Vagina (tissue), 2 donors: ENCODE data around the gene SLC39A11. TPM values are rescaled to one million over a fixed set of nuclear protein-coding genes. Genes with fewer than 3 reads are reported as not detected.
"Not testable (repeated sequence)": the region's sequence is repeated elsewhere in the genome, so short reads cannot be mapped to it uniquely, and the experiment has no call there.

Source experiments
- DNase-seq, 2 donors: peaks; one replicate each; pipeline ENCODE4 v3.0.0-alpha.2; 2017; ENCODE audit errors: extremely low spot score in 2 of 2
- H3K27ac ChIP-seq: fragments of 200-600 bp; sonication (generic); one replicate; pipeline ENCODE4 v1.5.1; 2019
- H3K27me3 ChIP-seq: fragments of 200-600 bp; sonication (generic); one replicate; pipeline ENCODE4 v1.5.1; 2019
- H3K36me3 ChIP-seq, 2 donors: fragments of 200-600 bp; sonication (generic); one replicate each; pipeline ENCODE4 v1.5.1; 2017 to 2019
- H3K4me1 ChIP-seq: fragments of 200-600 bp; sonication (generic); one replicate; pipeline ENCODE4 v1.5.1; 2019
- H3K4me3 ChIP-seq, 2 donors: fragments of 200-600 bp; sonication (generic); 1 replicate in 1 of 2; 2 replicates in 1 of 2; pipeline ENCODE4 v1.5.1; 2016 to 2019
- H3K9me3 ChIP-seq: fragments of 200-600 bp; sonication (generic); one replicate; pipeline ENCODE4 v1.5.1; 2019
- POLR2A ChIP-seq, 2 donors: fragments of 450-650 bp; IDR thresholded peaks; one replicate each; pipeline ENCODE4 v1.6.1; 2017; ENCODE audit warnings: antibody characterized with exemption in 2 of 2, mild to moderate bottlenecking in 2 of 2, moderate library complexity in 2 of 2
- POLR2AphosphoS5 ChIP-seq, 2 donors: sonication (generic); formaldehyde crosslinking; IDR thresholded peaks; one replicate each; pipeline ENCODE4 v1.9.0; 2017; ENCODE audit warnings: antibody characterized with exemption in 2 of 2, mild to moderate bottlenecking in 2 of 2, low read depth in 1 of 2; ENCODE audit not compliant: insufficient read depth in 1 of 2
- intact Hi-C: fragments of 100-400 bp; cut with DNase I; formaldehyde crosslinking; loops from one replicate; pipeline ENCODE4 v1.15.1; 2023
- total RNA-seq: library from RNA; depleted of rRNA; stranded (reverse); fragments of >200 nt; gene quantifications from one replicate; pipeline ENCODE4 v1.2.3, GENCODE V29; 2016
- TF ChIP-seq, protein P1 (sequence below), 3 experiments: fragments of 450-650 bp in 2 of 3; fragments of 200-600 bp in 1 of 3; sonication (generic) in 1 of 3; IDR thresholded peaks; one replicate each; pipeline ENCODE4 v1.5.1; 2017 to 2019; ENCODE audit warnings: antibody characterized with exemption in 3 of 3, mild to moderate bottlenecking in 2 of 3, moderate library complexity in 2 of 3

The SLC39A11 gene
- total RNA-seq, 1 donor from 2014 or later = 22.6 TPM

DNA sequence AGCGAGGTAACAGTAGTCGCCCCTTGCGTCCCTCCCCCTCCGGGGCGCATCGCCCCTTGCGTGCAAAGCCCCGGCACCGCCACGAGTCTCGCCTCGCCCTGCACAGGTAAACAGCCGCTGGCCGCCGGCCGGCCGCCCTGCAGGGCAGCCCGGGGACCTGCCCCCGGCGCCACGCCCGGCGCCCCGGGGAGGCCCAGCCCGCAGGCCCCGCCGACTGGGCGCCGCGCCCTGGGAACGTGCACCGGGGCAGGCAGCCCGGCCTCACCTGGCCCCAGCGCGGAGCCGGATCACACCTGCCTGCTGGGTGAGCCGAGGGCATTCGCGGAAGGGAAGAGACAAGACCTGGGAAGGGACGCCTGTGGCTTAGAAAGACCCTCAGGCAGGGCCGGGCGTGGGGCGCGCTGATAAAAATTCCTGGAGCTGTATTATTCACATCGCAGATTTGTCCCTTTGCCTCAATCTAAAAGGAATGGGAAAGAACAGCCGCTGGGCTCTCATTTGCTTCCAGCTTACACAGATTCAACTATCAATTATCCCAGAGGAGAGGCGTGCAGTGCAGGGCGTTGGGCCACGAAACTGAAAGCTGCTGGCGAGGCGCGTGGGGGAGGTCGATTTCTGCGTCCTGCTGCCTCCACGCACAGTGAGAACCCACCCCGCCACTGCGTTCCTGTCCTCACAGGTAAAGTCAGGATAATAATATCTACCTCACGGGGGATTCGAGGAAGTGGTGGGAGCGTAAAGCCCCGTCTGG, 451.9 kb downstream of the SLC39A11 start:
- Histone ChIP-seq H3K4me1 (no peaks in the 10 kb centered on the region), H3K27ac (no peak overlapping the region), H3K9me3 (no peaks in the 10 kb centered on the region), H3K36me3 (no peaks in the 10 kb centered on the region), H3K4me3 (no peak overlapping the region), H3K27me3 (no peaks in the 10 kb centered on the region)
- no peak for DNase-seq
- intact Hi-C loops = no loop called here
- TF ChIP-seq, protein P1, sequence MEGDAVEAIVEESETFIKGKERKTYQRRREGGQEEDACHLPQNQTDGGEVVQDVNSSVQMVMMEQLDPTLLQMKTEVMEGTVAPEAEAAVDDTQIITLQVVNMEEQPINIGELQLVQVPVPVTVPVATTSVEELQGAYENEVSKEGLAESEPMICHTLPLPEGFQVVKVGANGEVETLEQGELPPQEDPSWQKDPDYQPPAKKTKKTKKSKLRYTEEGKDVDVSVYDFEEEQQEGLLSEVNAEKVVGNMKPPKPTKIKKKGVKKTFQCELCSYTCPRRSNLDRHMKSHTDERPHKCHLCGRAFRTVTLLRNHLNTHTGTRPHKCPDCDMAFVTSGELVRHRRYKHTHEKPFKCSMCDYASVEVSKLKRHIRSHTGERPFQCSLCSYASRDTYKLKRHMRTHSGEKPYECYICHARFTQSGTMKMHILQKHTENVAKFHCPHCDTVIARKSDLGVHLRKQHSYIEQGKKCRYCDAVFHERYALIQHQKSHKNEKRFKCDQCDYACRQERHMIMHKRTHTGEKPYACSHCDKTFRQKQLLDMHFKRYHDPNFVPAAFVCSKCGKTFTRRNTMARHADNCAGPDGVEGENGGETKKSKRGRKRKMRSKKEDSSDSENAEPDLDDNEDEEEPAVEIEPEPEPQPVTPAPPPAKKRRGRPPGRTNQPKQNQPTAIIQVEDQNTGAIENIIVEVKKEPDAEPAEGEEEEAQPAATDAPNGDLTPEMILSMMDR (IDR thresholded peaks at IDR 0.05) = no peak
- TF ChIP-seq POLR2A (IDR thresholded peaks at IDR 0.05) (no peak), POLR2AphosphoS5 (IDR thresholded peaks at IDR 0.05; ENCODE audit: insufficient read depth in 1 of 2, low read depth in 1 of 2) (no peak)

DNA sequence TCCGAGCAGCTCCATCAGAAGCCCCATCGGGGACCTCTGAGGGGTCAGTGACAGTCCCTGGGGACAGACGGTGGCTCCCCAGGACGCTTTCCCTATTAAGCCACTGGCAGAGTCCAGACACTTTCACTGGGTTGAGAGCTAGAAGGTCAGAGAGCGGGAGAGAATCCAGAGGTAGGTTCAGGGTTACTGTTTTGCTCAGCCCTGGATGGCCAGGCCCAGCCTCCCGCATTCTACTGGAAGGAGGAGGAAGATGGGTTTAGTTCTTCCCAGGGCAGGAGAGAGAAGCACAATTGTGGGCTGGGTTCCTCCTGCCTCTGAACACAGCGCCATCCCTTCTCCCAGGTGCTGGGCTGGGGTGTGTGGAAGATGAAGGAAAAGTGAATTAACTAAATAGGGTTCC, 452.8 kb downstream of the SLC39A11 start:
- H3K9me3 ChIP-seq = no peaks in the 10 kb centered on the region
- H3K4me3 ChIP-seq = no peak overlapping the region
- no peak for TF ChIP-seq POLR2A (IDR thresholded peaks at IDR 0.05)
- TF ChIP-seq POLR2AphosphoS5 (IDR thresholded peaks at IDR 0.05; ENCODE audit: insufficient read depth in 1 of 2, low read depth in 1 of 2) = no peak
- TF ChIP-seq, protein P1 (IDR thresholded peaks at IDR 0.05) = no peak
- no peaks in the 10 kb centered on the region for H3K27me3 ChIP-seq
- intact Hi-C loops = no loop called here
- no peaks in the 10 kb centered on the region for H3K4me1 ChIP-seq
- DNase-seq = no peak
- no peaks in the 10 kb centered on the region for H3K36me3 ChIP-seq
- no peak overlapping the region for H3K27ac ChIP-seq

DNA sequence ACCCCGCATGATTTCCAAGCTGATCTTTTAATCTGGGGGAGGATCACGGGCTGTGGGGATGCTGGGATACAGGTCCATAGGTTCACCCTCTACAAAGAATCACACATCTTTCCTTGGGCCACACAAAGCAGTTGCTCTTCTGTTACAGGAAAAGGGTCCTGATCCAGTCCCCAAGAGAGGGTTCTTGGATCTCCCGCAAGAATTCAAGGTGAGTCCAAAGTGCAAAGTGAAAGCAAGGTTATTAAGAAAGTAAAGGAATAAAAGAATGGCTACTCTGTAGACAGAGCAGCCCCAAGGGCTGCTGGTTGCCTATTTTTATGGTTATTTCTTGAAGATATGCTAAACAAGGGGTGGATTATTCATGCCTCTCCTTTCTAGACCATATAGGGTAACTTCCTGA, 453.6 kb downstream of the SLC39A11 start:
- H3K4me3 ChIP-seq, H3K9me3 ChIP-seq: not testable (repeated sequence)

DNA sequence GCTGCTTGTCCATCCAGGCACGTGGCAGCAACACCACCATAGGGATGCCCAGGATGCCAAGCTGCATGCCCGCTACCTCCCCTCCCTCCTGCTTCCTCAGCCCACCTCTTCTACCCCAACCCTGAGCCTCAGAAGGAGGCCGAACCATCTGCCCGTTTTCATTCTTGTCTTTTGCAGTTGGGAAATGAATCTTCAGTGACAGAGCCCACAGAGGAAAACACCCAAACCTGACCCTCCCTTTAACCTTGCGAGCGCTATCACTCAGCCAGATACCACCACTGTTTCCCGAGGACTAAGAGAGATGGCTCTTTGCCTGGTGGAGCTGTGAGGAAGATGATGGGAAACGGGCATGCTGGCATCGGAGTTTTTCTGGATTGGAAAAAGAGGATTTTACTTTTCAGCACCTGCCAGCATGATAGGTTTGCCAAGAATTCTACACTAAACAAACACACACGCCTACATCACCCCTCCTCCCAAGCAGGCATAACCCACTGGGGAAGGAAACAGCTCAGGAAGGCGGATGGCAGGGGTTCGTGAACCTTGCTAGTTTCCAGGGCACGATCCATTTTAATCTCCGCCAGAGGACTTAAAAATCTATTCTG, 457.4 kb downstream of the SLC39A11 start:
- no peaks in the 10 kb centered on the region for H3K9me3 ChIP-seq
- no peak overlapping the region for H3K27ac ChIP-seq
- DNase-seq = no peak
- no peaks in the 10 kb centered on the region for H3K36me3 ChIP-seq
- no peaks in the 10 kb centered on the region for H3K27me3 ChIP-seq
- no peaks in the 10 kb centered on the region for H3K4me1 ChIP-seq
- intact Hi-C loops = no loop called here
- TF ChIP-seq POLR2A (IDR thresholded peaks at IDR 0.05) (no peak), POLR2AphosphoS5 (IDR thresholded peaks at IDR 0.05; ENCODE audit: insufficient read depth in 1 of 2, low read depth in 1 of 2) (no peak)
- TF ChIP-seq, protein P1 (IDR thresholded peaks at IDR 0.05) = no peak
- H3K4me3 ChIP-seq = no peak overlapping the region

More for the DNA sequence above, 453.6 kb downstream of the SLC39A11 start:
- DNase-seq, H3K4me1 ChIP-seq, intact Hi-C loops, H3K36me3 ChIP-seq, H3K27me3 ChIP-seq, H3K27ac ChIP-seq: not testable (repeated sequence)

DNA sequence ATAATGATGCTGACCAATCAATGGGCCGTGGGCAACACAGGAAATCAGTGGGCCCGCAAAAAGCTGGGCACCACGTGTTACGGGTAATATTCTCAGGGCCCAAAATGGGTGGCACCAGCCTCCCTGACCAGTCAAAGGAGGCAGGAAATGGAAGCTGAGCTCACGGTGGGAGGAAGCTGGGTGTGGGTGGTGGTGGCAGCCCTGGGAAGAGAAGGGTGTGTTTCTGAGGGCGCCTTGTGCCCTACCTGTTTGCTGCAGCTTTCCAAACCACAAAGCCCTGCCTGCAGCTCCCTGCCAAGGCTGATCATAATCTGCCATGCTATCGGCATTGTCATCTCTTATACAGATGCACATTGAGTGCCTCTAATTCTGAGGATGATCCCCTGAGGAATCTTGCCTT, 457.9 kb downstream of the SLC39A11 start:
- Histone ChIP-seq H3K4me3 (no peak overlapping the region), H3K27me3 (no peaks in the 10 kb centered on the region), H3K4me1 (no peaks in the 10 kb centered on the region), H3K9me3 (no peaks in the 10 kb centered on the region), H3K36me3 (no peaks in the 10 kb centered on the region), H3K27ac (no peak overlapping the region)
- intact Hi-C loops = no loop called here
- no peak for DNase-seq
- no peak for TF ChIP-seq POLR2A (IDR thresholded peaks at IDR 0.05)

DNA sequence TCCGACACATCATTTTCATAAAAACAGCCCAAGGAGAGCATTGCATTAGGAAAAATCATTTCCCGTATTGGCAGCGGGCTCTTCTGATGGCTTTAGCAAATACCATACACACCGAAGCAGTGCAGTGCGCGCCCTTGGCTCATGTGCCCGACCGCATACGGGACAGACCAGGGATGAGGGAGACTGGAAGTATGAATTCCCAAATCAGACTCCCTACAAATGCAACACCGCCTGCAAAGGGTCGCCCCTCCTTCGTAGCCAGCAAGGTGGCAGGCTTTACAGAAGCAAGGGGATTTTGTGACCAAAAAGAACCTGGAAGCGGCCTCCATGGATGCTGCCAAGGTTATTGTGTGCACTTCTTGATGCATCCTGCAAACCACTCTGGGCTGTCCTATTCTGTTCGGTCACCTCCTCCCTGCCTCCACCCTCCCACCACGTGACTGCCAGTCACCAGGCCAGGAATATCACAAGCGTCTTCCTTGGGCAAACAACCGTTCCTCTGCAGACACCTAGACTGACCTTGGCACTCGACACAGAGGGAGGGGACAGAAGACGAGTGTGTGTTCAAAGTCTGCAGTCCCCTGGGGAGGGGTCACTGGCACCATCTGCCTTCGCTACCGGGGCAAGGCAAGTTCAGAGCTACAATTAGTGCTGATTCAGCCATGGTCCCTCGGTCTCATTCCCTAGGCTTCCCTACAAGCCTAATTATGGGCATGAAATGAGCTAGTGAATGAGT, 460.4 kb downstream of the SLC39A11 start:
- no peak overlapping the region for H3K27ac ChIP-seq
- no peak overlapping the region for H3K4me3 ChIP-seq
- H3K4me1 ChIP-seq = no peaks in the 10 kb centered on the region
- intact Hi-C loops = no loop called here
- no peaks in the 10 kb centered on the region for H3K27me3 ChIP-seq
- TF ChIP-seq POLR2A (IDR thresholded peaks at IDR 0.05) (no peak), POLR2AphosphoS5 (IDR thresholded peaks at IDR 0.05; ENCODE audit: insufficient read depth in 1 of 2, low read depth in 1 of 2) (peak in 1 of 2 donors; percentile 29)
- TF ChIP-seq, protein P1 (IDR thresholded peaks at IDR 0.05) = no peak
- DNase-seq = no peak
- H3K9me3 ChIP-seq = no peaks in the 10 kb centered on the region
- H3K36me3 ChIP-seq = no peaks in the 10 kb centered on the region
